Ovary (tissue), 9 donors: ENCODE data around the gene FIBCD1. TPM values are rescaled to one million over a fixed set of nuclear protein-coding genes. Genes with fewer than 3 reads are reported as not detected.

ENCODE experiments used
- DNase-seq, 5 donors: peaks; one replicate each; pipeline ENCODE4 v3.0.0-alpha.2; 2019 to 2020
- H3K27ac ChIP-seq, 2 donors: fragments of 200-600 bp; one replicate each; pipeline versions ENCODE4 v1.5.1 to v1.8.0; 2019 to 2022
- H3K27me3 ChIP-seq: fragments of 200-600 bp; one replicate; pipeline ENCODE4 v1.8.0; 2022
- H3K36me3 ChIP-seq: fragments of 200-600 bp; sonication (generic); one replicate; pipeline ENCODE4 v1.5.1; 2019
- H3K4me1 ChIP-seq: one replicate; pipeline ENCODE4 v1.8.1; 2013; ENCODE audit warnings: mild to moderate bottlenecking, moderate library complexity; ENCODE audit not compliant: insufficient read depth
- H3K4me3 ChIP-seq: fragments of 200-600 bp; sonication (generic); one replicate; pipeline ENCODE4 v1.5.1; 2017
- H3K9me3 ChIP-seq, 2 donors: fragments of 200-600 bp in 1 of 2; sonication (generic) in 1 of 2; one replicate each; pipeline versions ENCODE4 v1.5.1 to v1.8.1; 2013 to 2019; ENCODE audit warnings: mild to moderate bottlenecking in 1 of 2, moderate library complexity in 1 of 2
- EP300 ChIP-seq: sonication (generic); formaldehyde crosslinking; IDR thresholded peaks from one replicate; pipeline ENCODE4 v1.6.1; 2017; ENCODE audit warnings: antibody characterized with exemption
- POLR2A ChIP-seq: fragments of 450-650 bp; IDR thresholded peaks from one replicate; pipeline ENCODE4 v1.6.1; 2017; ENCODE audit warnings: antibody characterized with exemption, mild to moderate bottlenecking, moderate library complexity
- WGBS, 3 donors: extraction: QIAGEN DNeasy Blood & Tissue Kit in 1 of 3; methylation state at CpG; one replicate each; pipeline versions ENCODE4 v1.1.5 to v1.1.7; 2013 to 2017; 5-methylcytosine and 5-hydroxymethylcytosine counted together
- intact Hi-C, 4 donors: fragments of 100-400 bp; cut with DNase I; formaldehyde crosslinking; loops; one replicate each; pipeline versions ENCODE4 v1.11.0 to v1.15.1; 2022 to 2023
- polyA plus RNA-seq, 2 donors: library from polyadenylated mRNA; stranded (reverse); fragments of 200-250 nt in 1 of 2; fragments of 350-450 nt in 1 of 2; fragmentation: Illumina TruSeq in 1 of 2; extraction: RNeasy Lipid Tissue Mini Kit (QIAGEN cat#74804) in 1 of 2; gene quantifications; one replicate each; pipeline ENCODE4 v1.2.3, GENCODE V29; 2013 to 2014
- total RNA-seq, 7 donors: library from RNA; depleted of rRNA in 2 of 7; stranded (reverse); fragments of >200 nt in 2 of 7; fragmentation: NEBNext Ultra II Directional in 3 of 7; extraction: Animal tissue kit (Norgen Biotek cat#: 25700) in 3 of 7; gene quantifications; one replicate each; pipeline versions ENCODE4 v1.1.0 to v1.2.4, GENCODE V29; 2016 to 2023
- TF ChIP-seq, protein P1 (sequence below), 3 donors: fragments of 450-650 bp in 2 of 3; fragments of 200-600 bp in 1 of 3; IDR thresholded peaks; one replicate each; pipeline versions ENCODE4 v1.5.1 to v1.8.0; 2016 to 2022; ENCODE audit warnings: antibody characterized with exemption in 3 of 3, mild to moderate bottlenecking in 1 of 3
- donor health status: DM: no; HTN: no; CAD: no; lungs with moderate emphysema.
- donor health status: DM: no; HTN: no; CAD: no.
- donor health status: Bipolar disorder and iron deficiency.
- donor health status: DM: yes; HTN: yes; CAD: no.
- donor health status: DM: no; HTN: no; CAD: no.
- donor health status: DM: yes; HTN: yes; CAD: no.

Gene FIBCD1
- total and polyA plus RNA-seq, 9 donors, result 0.06 to 0.45 (median 0.12) TPM; not detected in 3

DNA sequence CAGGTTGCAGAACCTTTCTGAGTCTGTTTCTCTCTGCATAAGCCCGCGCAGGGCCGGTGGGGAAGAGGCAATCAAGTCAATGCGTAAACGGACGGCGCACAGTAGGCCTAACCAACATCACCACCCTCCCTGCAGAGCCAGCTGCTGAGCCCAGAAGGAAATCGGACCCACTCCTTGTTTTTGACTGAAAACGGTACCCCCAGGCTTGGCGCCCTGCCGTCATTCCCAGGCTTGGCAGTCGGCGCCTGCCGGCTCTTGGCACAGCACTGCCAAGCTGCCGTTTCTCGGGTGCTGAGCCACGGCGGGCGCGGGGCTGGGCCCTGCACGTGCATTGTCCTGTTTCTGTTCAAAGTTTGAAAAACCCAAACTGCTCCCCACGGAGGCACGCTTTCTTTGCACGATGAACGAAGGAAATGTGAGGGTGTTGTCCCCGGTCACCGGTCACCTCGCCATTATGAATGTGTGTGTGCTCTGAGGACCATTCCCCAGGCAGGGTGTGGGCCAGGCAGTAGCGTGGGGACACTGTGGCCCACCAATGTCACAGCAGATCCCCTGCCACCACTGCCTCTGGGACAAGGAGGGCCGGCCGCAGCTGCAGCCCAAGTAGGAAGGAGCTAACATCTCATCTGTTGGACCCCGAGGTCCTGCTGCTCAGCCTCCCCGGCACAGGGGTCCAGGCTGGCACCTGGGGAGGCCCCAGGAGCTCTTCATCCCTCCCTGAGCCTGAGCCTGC lies 20.1 kb downstream of the FIBCD1 start:
- WGBS, 3 donors, result 78 to 81% (median 80%) methylated on average over 30 to 33 of the region's 33 CpGs
- H3K27me3 ChIP-seq, result no peaks in the 10 kb centered on the region
- H3K4me3 ChIP-seq, result no peak overlapping the region

DNA sequence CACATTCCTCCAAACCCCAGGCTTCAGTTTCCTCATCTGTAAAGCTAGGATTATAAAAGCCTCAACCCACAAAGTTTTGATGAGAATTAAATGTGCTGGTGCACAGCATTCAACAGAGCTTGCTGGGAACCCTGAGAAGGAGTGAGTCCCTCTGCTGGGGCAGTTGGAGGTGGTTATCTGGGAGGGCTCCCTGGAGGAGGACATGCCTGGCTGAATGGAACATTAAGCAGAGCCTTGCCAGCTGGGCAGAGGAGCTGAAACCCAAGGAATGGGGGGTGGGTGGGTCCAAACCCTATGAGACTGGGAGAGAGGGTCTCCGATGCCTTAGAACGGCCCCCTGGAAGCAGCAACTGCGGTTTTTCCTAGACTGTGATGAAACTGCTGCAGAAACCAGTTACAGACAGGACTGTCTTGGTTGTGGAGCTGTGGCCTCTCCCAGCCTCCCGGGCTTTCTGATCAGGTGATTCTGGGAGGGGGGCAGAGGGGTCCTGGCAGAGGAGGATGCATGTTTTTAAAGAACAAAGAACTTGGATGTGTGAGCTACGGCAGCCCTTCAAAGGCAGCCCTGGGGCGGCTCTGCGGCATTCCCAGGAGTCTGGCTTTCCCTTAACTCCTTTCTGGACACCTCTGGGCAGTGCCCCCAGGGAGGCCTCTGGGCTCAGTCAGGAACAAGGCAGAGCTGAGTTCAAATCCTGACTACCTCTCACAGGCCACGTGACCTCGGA lies 20.8 kb downstream of the FIBCD1 start:
- Histone ChIP-seq H3K9me3 (no peaks in the 10 kb centered on the region), H3K4me1 (peaks cover 8% of the 10 kb centered on the region), H3K27ac (no peak overlapping the region), H3K36me3 (no peaks in the 10 kb centered on the region), H3K4me3 (no peak overlapping the region), H3K27me3 (no peaks in the 10 kb centered on the region)
- intact Hi-C loops, result no loop called here
- WGBS, 3 donors, result 68 to 73% (median 69%) methylated on average over 9 of the region's 9 CpGs
- TF ChIP-seq EP300 (no peak), POLR2A (no peak)
- TF ChIP-seq, protein P1, sequence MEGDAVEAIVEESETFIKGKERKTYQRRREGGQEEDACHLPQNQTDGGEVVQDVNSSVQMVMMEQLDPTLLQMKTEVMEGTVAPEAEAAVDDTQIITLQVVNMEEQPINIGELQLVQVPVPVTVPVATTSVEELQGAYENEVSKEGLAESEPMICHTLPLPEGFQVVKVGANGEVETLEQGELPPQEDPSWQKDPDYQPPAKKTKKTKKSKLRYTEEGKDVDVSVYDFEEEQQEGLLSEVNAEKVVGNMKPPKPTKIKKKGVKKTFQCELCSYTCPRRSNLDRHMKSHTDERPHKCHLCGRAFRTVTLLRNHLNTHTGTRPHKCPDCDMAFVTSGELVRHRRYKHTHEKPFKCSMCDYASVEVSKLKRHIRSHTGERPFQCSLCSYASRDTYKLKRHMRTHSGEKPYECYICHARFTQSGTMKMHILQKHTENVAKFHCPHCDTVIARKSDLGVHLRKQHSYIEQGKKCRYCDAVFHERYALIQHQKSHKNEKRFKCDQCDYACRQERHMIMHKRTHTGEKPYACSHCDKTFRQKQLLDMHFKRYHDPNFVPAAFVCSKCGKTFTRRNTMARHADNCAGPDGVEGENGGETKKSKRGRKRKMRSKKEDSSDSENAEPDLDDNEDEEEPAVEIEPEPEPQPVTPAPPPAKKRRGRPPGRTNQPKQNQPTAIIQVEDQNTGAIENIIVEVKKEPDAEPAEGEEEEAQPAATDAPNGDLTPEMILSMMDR (IDR thresholded peaks at IDR 0.05), result no peak
- DNase-seq, result no peak

More for the DNA sequence above, 20.1 kb downstream of the FIBCD1 start:
- DNase-seq, result no peak
- no peak overlapping the region for H3K27ac ChIP-seq
- peaks cover 8% of the 10 kb centered on the region for H3K4me1 ChIP-seq
- intact Hi-C loops, result no loop called here
- TF ChIP-seq POLR2A (no peak), EP300 (no peak)
- TF ChIP-seq, protein P1 (IDR thresholded peaks at IDR 0.05), result no peak
- H3K36me3 ChIP-seq, result no peaks in the 10 kb centered on the region
- H3K9me3 ChIP-seq, result no peaks in the 10 kb centered on the region

DNA sequence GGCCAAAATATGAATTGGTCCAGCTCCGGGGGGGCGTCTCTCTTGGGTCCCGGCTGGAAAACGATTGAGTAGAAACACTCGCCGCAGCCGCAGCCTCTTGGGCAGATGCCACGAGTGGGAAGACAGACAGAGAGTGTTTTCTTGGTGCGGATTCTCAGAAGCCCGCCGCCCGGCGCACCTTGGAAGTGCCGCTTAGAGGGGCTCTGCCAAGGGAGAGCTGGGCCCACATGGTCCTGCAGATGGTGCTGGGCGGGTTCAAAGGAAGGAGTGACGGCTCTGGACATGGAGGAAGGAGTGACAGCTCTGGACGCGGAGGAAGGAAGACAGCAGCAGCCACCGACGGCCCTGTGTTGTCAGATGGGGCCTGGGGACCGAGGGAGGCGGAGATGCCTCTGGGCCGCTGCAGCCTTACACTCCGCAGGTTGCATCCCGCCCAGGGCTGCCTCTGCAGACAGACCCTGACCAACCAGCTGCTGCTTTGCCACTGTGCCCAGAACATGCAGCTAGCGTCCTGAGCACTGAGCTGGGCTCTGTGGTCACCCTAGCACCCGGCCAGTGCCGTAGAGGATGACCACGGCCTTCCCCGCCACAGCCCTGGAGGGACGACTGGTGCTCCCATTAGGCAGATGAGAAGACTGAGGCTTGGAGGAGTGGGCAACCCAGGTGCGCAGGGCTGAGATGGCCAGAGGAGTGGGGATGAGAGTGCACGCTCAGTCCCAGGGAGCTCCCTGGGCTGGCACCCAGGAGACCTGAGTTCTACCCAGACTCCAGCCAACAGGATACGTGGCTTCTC lies 21.7 kb downstream of the FIBCD1 start:
- Histone ChIP-seq H3K27ac (no peak overlapping the region), H3K36me3 (no peaks in the 10 kb centered on the region), H3K27me3 (no peaks in the 10 kb centered on the region), H3K9me3 (no peaks in the 10 kb centered on the region), H3K4me1 (peaks cover 8% of the 10 kb centered on the region), H3K4me3 (no peak overlapping the region)
- no peak for DNase-seq
- WGBS, 3 donors, result 59 to 74% (median 71%) methylated on average over 33 to 34 of the region's 34 CpGs
- TF ChIP-seq EP300 (no peak), POLR2A (no peak)
- TF ChIP-seq, protein P1 (IDR thresholded peaks at IDR 0.05), result no peak
- intact Hi-C loops, result no loop called here

DNA sequence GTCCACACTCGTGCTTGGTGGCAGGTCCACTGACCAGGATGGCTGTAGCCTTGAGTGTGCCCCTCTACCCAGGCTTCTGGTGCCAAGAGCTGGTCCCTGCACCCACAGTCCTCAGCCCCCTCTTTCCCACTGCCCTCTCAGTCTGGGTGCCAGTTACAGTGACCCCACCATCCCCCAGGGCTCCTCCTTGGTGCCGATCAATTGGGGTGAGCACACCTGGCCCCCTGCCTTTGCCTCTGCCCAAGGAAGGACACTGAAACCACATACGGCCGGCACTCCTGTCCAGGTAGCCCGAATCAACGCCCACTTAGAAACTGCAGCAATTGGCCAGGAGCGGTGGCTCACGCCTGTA lies 24.0 kb downstream of the FIBCD1 start:
- H3K9me3 ChIP-seq, result no peaks in the 10 kb centered on the region
- no peaks in the 10 kb centered on the region for H3K27me3 ChIP-seq
- no peaks in the 10 kb centered on the region for H3K36me3 ChIP-seq
- H3K27ac ChIP-seq, result no peak overlapping the region
- TF ChIP-seq, protein P1 (IDR thresholded peaks at IDR 0.05), result no peak
- no peak for TF ChIP-seq EP300
- no peak for TF ChIP-seq POLR2A
- no peaks in the 10 kb centered on the region for H3K4me1 ChIP-seq
- 85 to 92% (median 89%) methylated on average over 8 of the region's 8 CpGs for WGBS, 3 donors
- intact Hi-C loops, result no loop called here
- H3K4me3 ChIP-seq, result no peak overlapping the region
- no peak for DNase-seq
